B cell (primary cell): ENCODE measurements around the gene RERGL. TPM values are rescaled to one million over a fixed set of nuclear protein-coding genes. Genes with fewer than 3 reads are reported as not detected.

ENCODE experiments used
- ATAC-seq: fragments of 200-7000 bp; cut with Tn5 transposase; one replicate; pipeline ENCODE4 v1.10.0; 2021; ENCODE audit warnings: low read depth, mild to moderate bottlenecking, moderate number of reproducible peaks, moderate library complexity
- CTCF ChIA-PET: fragments of 350-600 bp; sonication (Branson Sonifier 250); formaldehyde crosslinking; loops from one replicate; lab custom pipeline; 2021; ENCODE audit warnings: antibody characterized with exemption, inconsistent platforms; lab: Charles Lee
- POLR2A ChIA-PET: fragments of 350-600 bp; sonication (Branson Sonifier 250); formaldehyde crosslinking; loops from one replicate; lab custom pipeline; 2021; ENCODE audit warnings: antibody characterized with exemption; lab: Charles Lee
- DNase-seq: peaks from one replicate; pipeline ENCODE4 v3.0.0; 2013
- H2AFZ ChIP-seq: 2 replicates; pipeline ENCODE4 v1.6.1; 2012; ENCODE audit warnings: mild to moderate bottlenecking, low read depth, low read length; ENCODE audit not compliant: insufficient read depth, poor library complexity, severe bottlenecking
- H3K27ac ChIP-seq, 2 donors: 1 replicate in 1 of 2; 2 replicates in 1 of 2; pipeline ENCODE4 v1.5.1; 2012 to 2013; ENCODE audit warnings: low read length in 2 of 2, mild to moderate bottlenecking in 2 of 2, moderate library complexity in 1 of 2
- H3K27me3 ChIP-seq, 4 experiments: fragments of 200-600 bp in 1 of 4; sonication (generic) in 1 of 4; replicated peaks in 1 of 4; 1 replicate in 2 of 4; 2 replicates in 2 of 4; pipeline versions ENCODE4 v1.6.1 to v1.7.0; 2013 to 2016; ENCODE audit warnings: low read length in 3 of 4, mild to moderate bottlenecking in 2 of 4, mixed read lengths in 1 of 4, moderate library complexity in 1 of 4; ENCODE audit not compliant: insufficient read depth in 4 of 4, control insufficient read depth in 3 of 4; ENCODE audit errors: control extremely low read depth in 1 of 4
- H3K36me3 ChIP-seq, 2 experiments: replicated peaks in 1 of 2; 1 replicate in 1 of 2; 2 replicates in 1 of 2; pipeline versions ENCODE4 v1.6.1 to v1.7.1; 2013; ENCODE audit warnings: low read length in 1 of 2; ENCODE audit not compliant: insufficient read depth in 2 of 2, control insufficient read depth in 1 of 2; ENCODE audit errors: control extremely low read depth in 1 of 2, extremely low read depth in 1 of 2
- H3K4me1 ChIP-seq, 2 donors: fragments of 200-600 bp in 1 of 2; sonication (generic) in 1 of 2; 1 replicate in 1 of 2; 2 replicates in 1 of 2; pipeline versions ENCODE4 v1.5.1 to v1.6.1; 2013 to 2017; ENCODE audit warnings: low read length in 2 of 2; ENCODE audit not compliant: control insufficient read depth in 2 of 2, insufficient read depth in 2 of 2
- H3K4me2 ChIP-seq: replicated peaks from 2 replicates; pipeline ENCODE3; 2012; ENCODE audit warnings: mild to moderate bottlenecking, low read depth, low read length; ENCODE audit not compliant: poor library complexity, severe bottlenecking
- H3K4me3 ChIP-seq, 5 experiments: fragments of 200-600 bp in 1 of 5; sonication (generic) in 1 of 5; 1 replicate in 3 of 5; 2 replicates in 2 of 5; pipeline versions ENCODE4 v1.5.1 to v1.7.0; 2011 to 2016; ENCODE audit warnings: low read length in 4 of 5, mild to moderate bottlenecking in 4 of 5, low read depth in 2 of 5, control low read depth in 1 of 5, moderate library complexity in 1 of 5; ENCODE audit not compliant: insufficient read depth in 1 of 5; ENCODE audit errors: control extremely low read depth in 1 of 5, extremely low read depth in 1 of 5
- H3K79me2 ChIP-seq: fragments of 200-600 bp; sonication (generic); one replicate; pipeline ENCODE4 v1.6.0; 2016; ENCODE audit warnings: low read length; ENCODE audit not compliant: control insufficient read depth, insufficient read depth
- H3K9ac ChIP-seq: fragments of 200-600 bp; sonication (generic); 2 replicates; pipeline ENCODE4 v1.6.1; 2017; ENCODE audit warnings: mild to moderate bottlenecking, low read length, moderate library complexity
- H3K9me3 ChIP-seq, 3 donors: one replicate each; pipeline versions ENCODE4 v1.6.1 to v1.7.1; 2013; ENCODE audit warnings: low read length in 2 of 3; ENCODE audit not compliant: control insufficient read depth in 2 of 3, insufficient read depth in 1 of 3; ENCODE audit errors: control extremely low read depth in 1 of 3
- H4K20me1 ChIP-seq: 2 replicates; pipeline ENCODE4 v1.6.0; 2012; ENCODE audit warnings: mild to moderate bottlenecking, low read length; ENCODE audit not compliant: insufficient read depth, control insufficient read depth, poor library complexity, severe bottlenecking
- H3K27ac Mint-ChIP-seq: one replicate; pipeline ENCODE4 v1.8.0; 2021; ENCODE audit warnings: mixed read lengths
- H3K27me3 Mint-ChIP-seq: one replicate; pipeline ENCODE4 v1.8.0; 2021; ENCODE audit warnings: mixed read lengths
- H3K4me1 Mint-ChIP-seq: one replicate; pipeline ENCODE4 v1.8.0; 2021; ENCODE audit warnings: mixed read lengths
- H3K4me3 Mint-ChIP-seq: one replicate; pipeline ENCODE4 v1.8.0; 2021; ENCODE audit warnings: mixed read lengths
- H3K9me3 Mint-ChIP-seq: one replicate; pipeline ENCODE4 v1.8.0; 2022; ENCODE audit warnings: mixed read lengths; ENCODE audit not compliant: insufficient read depth
- EZH2 ChIP-seq: IDR thresholded peaks from 2 replicates; pipeline ENCODE4 v1.6.1; 2012; ENCODE audit warnings: borderline replicate concordance, low read depth, mild to moderate bottlenecking, moderate library complexity, low read length; ENCODE audit not compliant: insufficient read depth, poor library complexity, severe bottlenecking
- WGBS: methylation state at CpG from one replicate; pipeline ENCODE4 v1.1.5; 2013; ENCODE audit warnings: missing lambda C conversion rate; ENCODE audit not compliant: insufficient coverage; 5-methylcytosine and 5-hydroxymethylcytosine counted together
- intact Hi-C: fragments of 100-400 bp; cut with micrococcal nuclease; formaldehyde crosslinking; loops from one replicate; pipeline ENCODE4 v1.10.0; 2022
- polyA plus RNA-seq: library from polyadenylated mRNA; depleted of rRNA; stranded (reverse); fragments of >200 nt; gene quantifications from 2 replicates; pipeline ENCODE4 v1.2.3, GENCODE V29; 2012
- total RNA-seq, 2 donors: library from RNA; stranded (reverse); fragments of 120-200 nt in 1 of 2; gene quantifications; 1 replicate in 1 of 2; 2 replicates in 1 of 2; pipeline versions ENCODE4 v1.2.3 to v1.2.4, GENCODE V29; 2013 to 2022
- TF ChIP-seq, protein P1 (sequence below): fragments of 200-600 bp; IDR thresholded peaks from one replicate; pipeline ENCODE4 v1.8.0; 2022; ENCODE audit warnings: antibody characterized with exemption, mild to moderate bottlenecking

The RERGL gene
- total and polyA plus RNA-seq, 2 donors (not counting 1 experiment from before 2014, with no cell fraction given), result not detected

DNA sequence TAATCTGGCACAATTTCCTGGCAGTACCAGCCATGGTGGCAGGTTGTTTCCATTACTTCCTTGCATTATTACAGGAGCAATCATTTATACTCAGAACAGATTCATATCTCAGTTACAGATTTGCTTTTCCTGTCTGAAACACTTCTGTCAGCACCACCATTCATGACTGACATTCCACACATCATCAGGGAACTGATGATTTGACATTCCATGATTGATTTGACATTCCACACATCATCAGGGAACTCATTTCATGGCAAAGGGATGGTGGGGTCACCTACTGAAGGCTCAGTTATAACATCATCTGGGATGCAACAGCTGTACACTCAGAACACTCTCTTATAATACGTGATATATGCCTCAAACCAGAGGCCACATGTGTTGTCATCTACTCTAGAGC is 30.9 kb upstream of the RERGL start:
- DNase-seq, result no peak
- H3K4me3 Mint-ChIP-seq, result no peak overlapping the region
- WGBS, result 100% methylated on average over 1 of the region's 1 CpG
- intact Hi-C loops, result no loop called here
- no peaks in the 10 kb centered on the region for H3K36me3 ChIP-seq
- H3K27me3 ChIP-seq, result no peaks in the 10 kb centered on the region
- no peaks in the 10 kb centered on the region for H3K4me1 Mint-ChIP-seq
- H4K20me1 ChIP-seq, result no peaks in the 10 kb centered on the region
- H3K27ac Mint-ChIP-seq, result no peak overlapping the region
- no peak overlapping the region for H3K9ac ChIP-seq
- no peaks in the 10 kb centered on the region for H3K4me1 ChIP-seq
- H3K9me3 ChIP-seq, result peaks cover 0 to 6% (median 4%) of the 10 kb centered on the region in 3 donors
- H3K27ac ChIP-seq, result no peak overlapping the region
- POLR2A ChIA-PET, result no interaction called here
- ATAC-seq, result no peak
- no peak overlapping the region for H3K4me2 ChIP-seq
- H3K4me3 ChIP-seq, result no peak overlapping the region
- no peaks in the 10 kb centered on the region for H3K9me3 Mint-ChIP-seq
- no peaks in the 10 kb centered on the region for H3K27me3 Mint-ChIP-seq
- H3K79me2 ChIP-seq, result no peaks in the 10 kb centered on the region
- CTCF ChIA-PET, result no interaction called here
- H2AFZ ChIP-seq, result no peak overlapping the region
- TF ChIP-seq, protein P1, sequence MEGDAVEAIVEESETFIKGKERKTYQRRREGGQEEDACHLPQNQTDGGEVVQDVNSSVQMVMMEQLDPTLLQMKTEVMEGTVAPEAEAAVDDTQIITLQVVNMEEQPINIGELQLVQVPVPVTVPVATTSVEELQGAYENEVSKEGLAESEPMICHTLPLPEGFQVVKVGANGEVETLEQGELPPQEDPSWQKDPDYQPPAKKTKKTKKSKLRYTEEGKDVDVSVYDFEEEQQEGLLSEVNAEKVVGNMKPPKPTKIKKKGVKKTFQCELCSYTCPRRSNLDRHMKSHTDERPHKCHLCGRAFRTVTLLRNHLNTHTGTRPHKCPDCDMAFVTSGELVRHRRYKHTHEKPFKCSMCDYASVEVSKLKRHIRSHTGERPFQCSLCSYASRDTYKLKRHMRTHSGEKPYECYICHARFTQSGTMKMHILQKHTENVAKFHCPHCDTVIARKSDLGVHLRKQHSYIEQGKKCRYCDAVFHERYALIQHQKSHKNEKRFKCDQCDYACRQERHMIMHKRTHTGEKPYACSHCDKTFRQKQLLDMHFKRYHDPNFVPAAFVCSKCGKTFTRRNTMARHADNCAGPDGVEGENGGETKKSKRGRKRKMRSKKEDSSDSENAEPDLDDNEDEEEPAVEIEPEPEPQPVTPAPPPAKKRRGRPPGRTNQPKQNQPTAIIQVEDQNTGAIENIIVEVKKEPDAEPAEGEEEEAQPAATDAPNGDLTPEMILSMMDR, result no peak
- no peak for TF ChIP-seq EZH2

DNA sequence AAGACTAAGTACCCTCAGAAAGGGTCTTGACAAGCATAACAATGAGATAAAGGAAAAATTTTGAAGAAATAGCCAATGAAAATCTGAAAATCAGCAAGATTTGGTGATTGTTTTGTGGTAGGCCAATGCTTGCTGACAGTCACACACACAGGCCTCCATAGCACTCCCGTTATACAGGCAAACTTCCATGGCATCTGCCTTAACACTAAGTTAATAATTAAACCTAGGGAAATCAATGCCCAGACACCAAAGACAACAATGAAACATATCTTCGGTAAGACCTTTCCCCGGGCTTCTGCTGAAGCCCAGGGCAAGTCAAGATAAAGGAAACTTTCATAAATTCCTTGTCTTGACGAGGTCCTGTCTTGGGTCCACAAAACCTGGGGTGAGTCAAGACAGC is 18.6 kb upstream of the RERGL start:
- intact Hi-C loops, result no loop called here
- H3K27ac ChIP-seq, result no peak overlapping the region
- no peak overlapping the region for H2AFZ ChIP-seq
- no peaks in the 10 kb centered on the region for H3K27me3 ChIP-seq
- H4K20me1 ChIP-seq, result no peaks in the 10 kb centered on the region
- no peaks in the 10 kb centered on the region for H3K9me3 Mint-ChIP-seq
- no peak overlapping the region for H3K9ac ChIP-seq
- TF ChIP-seq, protein P1, result no peak
- no peak for TF ChIP-seq EZH2
- no peaks in the 10 kb centered on the region for H3K79me2 ChIP-seq
- WGBS, result 92% methylated on average over 4 of the region's 4 CpGs
- H3K4me1 ChIP-seq, result no peaks in the 10 kb centered on the region
- H3K36me3 ChIP-seq, result no peaks in the 10 kb centered on the region
- H3K4me3 ChIP-seq, result no peak overlapping the region
- H3K27me3 Mint-ChIP-seq, result no peaks in the 10 kb centered on the region
- no peak overlapping the region for H3K27ac Mint-ChIP-seq
- ChIA-PET POLR2A (no interaction called here), CTCF (no interaction called here)
- peaks cover 0 to 1% (median 0%) of the 10 kb centered on the region in 3 donors for H3K9me3 ChIP-seq
- ATAC-seq (no peak), DNase-seq (no peak)
- no peaks in the 10 kb centered on the region for H3K4me1 Mint-ChIP-seq
- no peak overlapping the region for H3K4me2 ChIP-seq
- no peak overlapping the region for H3K4me3 Mint-ChIP-seq
